Measurements from ENCODE around the gene COA8.

The COA8 gene

GRCh38 chr14:103576371-103577024 is 13.7 kb downstream of the COA8 start:
- peak overlapping the region; percentile 61 for H3K27ac ChIP-seq
- H3K36me3 ChIP-seq = peaks cover 63% of the 10 kb centered on the region
- TF ChIP-seq CTCF (IDR thresholded peaks at IDR 0.05; ENCODE audit: low read depth, low read length) = no peak
- no peaks in the 10 kb centered on the region for H3K9me3 ChIP-seq (ENCODE audit: severe bottlenecking)
- no peaks in the 10 kb centered on the region for H3K27me3 ChIP-seq (ENCODE audit: insufficient read depth, low read depth, severe bottlenecking)
- peak; percentile 96 for DNase-seq
- H3K4me3 ChIP-seq (ENCODE audit: low read depth, low read length) = no peak overlapping the region

GRCh38 chr14:103578401-103579075 is 15.8 kb downstream of the COA8 start:
- Histone ChIP-seq H3K4me3 (ENCODE audit: low read depth, low read length) (no peak overlapping the region), H3K27ac (no peak overlapping the region), H3K36me3 (peaks cover 47% of the 10 kb centered on the region), H3K9me3 (ENCODE audit: severe bottlenecking) (no peaks in the 10 kb centered on the region), H3K27me3 (ENCODE audit: insufficient read depth, low read depth, severe bottlenecking) (no peaks in the 10 kb centered on the region)
- no peak for DNase-seq
- no peak for TF ChIP-seq CTCF (IDR thresholded peaks at IDR 0.05; ENCODE audit: low read depth, low read length)

GRCh38 chr14:103581206-103581605 is 18.4 kb downstream of the COA8 start:
- Histone ChIP-seq H3K9me3 (ENCODE audit: severe bottlenecking) (no peaks in the 10 kb centered on the region), H3K27ac (no peak overlapping the region), H3K36me3 (peaks cover 41% of the 10 kb centered on the region), H3K4me3 (ENCODE audit: low read depth, low read length) (no peak overlapping the region), H3K27me3 (ENCODE audit: insufficient read depth, low read depth, severe bottlenecking) (no peaks in the 10 kb centered on the region)
- no peak for TF ChIP-seq CTCF (IDR thresholded peaks at IDR 0.05; ENCODE audit: low read depth, low read length)
- no peak for DNase-seq

GRCh38 chr14:103581954-103582703 is 19.4 kb downstream of the COA8 start:
- Histone ChIP-seq H3K36me3 (peaks cover 41% of the 10 kb centered on the region), H3K9me3 (ENCODE audit: severe bottlenecking) (no peaks in the 10 kb centered on the region), H3K27me3 (ENCODE audit: insufficient read depth, low read depth, severe bottlenecking) (no peaks in the 10 kb centered on the region), H3K4me3 (ENCODE audit: low read depth, low read length) (no peak overlapping the region), H3K27ac (no peak overlapping the region)
- no peak for DNase-seq
- no peak for TF ChIP-seq CTCF (IDR thresholded peaks at IDR 0.05; ENCODE audit: low read depth, low read length)

- peaks cover 21% of the 10 kb centered on the region for H3K36me3 ChIP-seq
These were observed 21.7 kb downstream of the COA8 start for GRCh38 chr14:103584326-103584915.

More at GRCh38 chr14:103584326-103584915, 21.7 kb downstream of the COA8 start:
- Histone ChIP-seq H3K27ac (no peak overlapping the region), H3K9me3 (ENCODE audit: severe bottlenecking) (no peaks in the 10 kb centered on the region), H3K27me3 (ENCODE audit: insufficient read depth, low read depth, severe bottlenecking) (no peaks in the 10 kb centered on the region), H3K4me3 (ENCODE audit: low read depth, low read length) (no peak overlapping the region)
- TF ChIP-seq CTCF (IDR thresholded peaks at IDR 0.05; ENCODE audit: low read depth, low read length) = no peak
- DNase-seq = no peak

Data from WERI-Rb-1 (cell line).